Stimulated activated naive CD8-positive, alpha-beta T cell treated with anti-CD3 and anti-CD28 coated beads, Interleukin-15, amount 100 ng/mL, for 72 hours (primary cell): ENCODE results near the gene KIDINS220.
"Not testable (repeated sequence)": the region's sequence is repeated elsewhere in the genome, so short reads cannot be mapped to it uniquely, and the experiment has no call there.

Experiments
- ATAC-seq: fragments of 150-1000 bp; cut with Tn5 transposase; 2 replicates; pipeline ENCODE4 v1.10.0; 2021; ENCODE audit warnings: mild to moderate bottlenecking, moderate library complexity
- DNase-seq, 2 donors: peaks; one replicate each; pipeline ENCODE4 v3.0.0; 2021 to 2022
- H3K27ac Mint-ChIP-seq, 2 donors: one replicate each; pipeline ENCODE4 v1.8.0; 2022; ENCODE audit warnings: mild to moderate bottlenecking in 2 of 2, mixed read lengths in 2 of 2, moderate library complexity in 2 of 2
- H3K27me3 Mint-ChIP-seq: one replicate; pipeline ENCODE4 v1.8.0; 2022; ENCODE audit warnings: mixed read lengths
- H3K4me1 Mint-ChIP-seq: one replicate; pipeline ENCODE4 v1.8.0; 2022; ENCODE audit warnings: mild to moderate bottlenecking, mixed read lengths
- H3K4me3 Mint-ChIP-seq, 2 donors: one replicate each; pipeline ENCODE4 v1.8.0; 2022; ENCODE audit warnings: mild to moderate bottlenecking in 2 of 2, mixed read lengths in 2 of 2, moderate library complexity in 1 of 2
- H3K9me3 Mint-ChIP-seq, 2 donors: one replicate each; pipeline ENCODE4 v1.8.0; 2022; ENCODE audit warnings: mixed read lengths in 2 of 2

KIDINS220 gene

DNA sequence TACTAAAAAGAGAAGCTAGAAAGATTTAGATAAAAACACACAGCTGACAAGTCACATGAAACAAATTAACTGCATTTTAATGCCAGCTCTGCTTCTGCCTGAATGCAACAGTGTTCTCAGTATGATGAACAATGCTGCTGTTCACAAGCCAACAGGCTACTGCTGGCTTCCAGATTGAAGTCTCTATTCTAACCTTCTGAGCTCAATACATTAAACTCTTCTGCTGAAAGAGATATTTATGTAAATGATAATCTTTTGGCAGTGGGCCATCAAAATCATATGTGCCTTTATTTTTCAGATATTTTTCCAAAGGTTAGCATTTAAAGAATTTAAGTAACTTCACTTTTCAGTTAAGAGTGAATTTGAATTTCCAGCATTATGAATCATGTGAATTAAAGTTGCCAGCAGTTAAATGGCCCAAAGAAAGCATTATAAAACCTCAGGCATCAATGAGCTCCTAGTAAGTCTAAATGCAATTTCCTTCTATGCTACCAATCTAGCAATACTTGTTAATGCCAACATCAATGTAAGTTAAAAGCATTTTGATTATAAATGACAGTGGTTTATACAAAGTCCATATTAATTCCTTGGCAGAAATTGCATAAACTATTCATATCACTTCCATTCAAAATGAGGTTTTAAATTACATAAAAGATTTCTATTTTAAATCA, 83.2 kb downstream of the KIDINS220 start:
- H3K4me1 Mint-ChIP-seq, result no peaks in the 10 kb centered on the region
- H3K27me3 Mint-ChIP-seq, result no peaks in the 10 kb centered on the region
- no peak overlapping the region for H3K4me3 Mint-ChIP-seq
- no peak overlapping the region for H3K27ac Mint-ChIP-seq
- DNase-seq, result no peak
- peaks cover 8 to 12% of the 10 kb centered on the region in 2 donors for H3K9me3 Mint-ChIP-seq
- ATAC-seq, result no peak

DNA sequence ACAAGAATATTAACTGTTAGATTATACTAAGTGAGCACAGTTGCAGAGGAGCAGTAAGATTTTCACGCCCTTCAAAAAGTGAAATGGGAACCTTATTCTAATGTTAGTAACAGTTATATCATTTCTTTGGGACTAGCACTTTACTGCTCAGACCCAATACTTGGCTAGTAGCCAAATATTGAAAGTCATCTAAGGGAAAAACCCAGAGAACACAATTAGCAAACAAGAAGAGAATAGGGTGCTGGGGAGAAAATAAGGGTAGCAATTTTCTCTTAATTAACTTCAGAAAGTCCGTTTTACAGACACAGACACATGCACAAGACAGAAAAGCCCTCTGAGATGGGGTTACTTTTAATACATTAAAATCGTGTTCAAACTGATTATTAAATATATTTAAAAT, 83.8 kb downstream of the KIDINS220 start:
- H3K9me3 Mint-ChIP-seq, result peaks cover 8 to 12% of the 10 kb centered on the region in 2 donors
- DNase-seq, result no peak
- no peaks in the 10 kb centered on the region for H3K4me1 Mint-ChIP-seq
- H3K27ac Mint-ChIP-seq, result no peak overlapping the region
- H3K4me3 Mint-ChIP-seq, result no peak overlapping the region
- no peak for ATAC-seq
- no peaks in the 10 kb centered on the region for H3K27me3 Mint-ChIP-seq

DNA sequence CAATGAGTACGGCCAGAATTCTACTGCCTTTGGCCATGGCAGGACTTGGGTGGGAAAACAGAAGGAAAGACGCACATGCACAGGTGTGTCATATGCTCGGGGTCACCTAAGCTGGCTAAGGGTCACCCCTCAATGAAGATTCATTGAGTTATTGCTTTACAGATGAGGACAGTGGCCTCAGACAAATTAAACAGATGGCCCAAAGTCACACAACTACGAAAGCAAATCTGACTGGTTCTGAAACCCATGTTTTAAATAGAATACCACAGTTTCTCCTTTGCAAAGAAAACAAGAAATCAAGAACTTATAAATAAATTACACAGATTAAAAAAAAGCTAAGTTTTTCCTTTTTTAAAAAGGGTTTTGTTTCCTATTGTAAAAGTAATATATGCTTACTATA, 85.0 kb downstream of the KIDINS220 start:
- Mint-ChIP-seq H3K9me3 (peaks cover 7 to 8% of the 10 kb centered on the region in 2 donors), H3K4me3 (no peak overlapping the region), H3K27ac (no peak overlapping the region), H3K4me1 (no peaks in the 10 kb centered on the region), H3K27me3 (no peaks in the 10 kb centered on the region)
- no peak for DNase-seq
- ATAC-seq, result no peak

DNA sequence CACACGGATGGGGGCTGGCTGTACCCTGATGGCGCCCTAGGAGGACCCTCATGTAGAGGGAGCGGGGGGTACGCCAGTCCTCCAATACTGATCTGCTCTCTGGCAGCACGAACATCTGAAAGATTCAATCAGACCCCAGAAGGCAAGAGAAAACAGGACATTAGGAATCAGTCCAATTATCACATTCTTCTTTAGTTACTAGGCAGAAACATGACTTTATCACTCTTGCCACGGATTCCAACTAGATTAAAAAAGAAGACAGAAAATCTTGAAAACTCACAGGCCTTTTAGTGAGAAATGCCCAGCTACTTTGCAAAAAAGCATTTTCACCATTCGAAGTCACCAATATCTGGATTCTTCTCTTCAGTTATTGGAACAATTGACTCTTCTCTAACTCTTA, 87.2 kb downstream of the KIDINS220 start:
- DNase-seq, result no peak
- no peaks in the 10 kb centered on the region for H3K9me3 Mint-ChIP-seq
- no peaks in the 10 kb centered on the region for H3K27me3 Mint-ChIP-seq
- ATAC-seq, result no peak
- H3K4me3 Mint-ChIP-seq, result no peak overlapping the region
- H3K4me1 Mint-ChIP-seq, result no peaks in the 10 kb centered on the region
- H3K27ac Mint-ChIP-seq, result no peak overlapping the region

DNA sequence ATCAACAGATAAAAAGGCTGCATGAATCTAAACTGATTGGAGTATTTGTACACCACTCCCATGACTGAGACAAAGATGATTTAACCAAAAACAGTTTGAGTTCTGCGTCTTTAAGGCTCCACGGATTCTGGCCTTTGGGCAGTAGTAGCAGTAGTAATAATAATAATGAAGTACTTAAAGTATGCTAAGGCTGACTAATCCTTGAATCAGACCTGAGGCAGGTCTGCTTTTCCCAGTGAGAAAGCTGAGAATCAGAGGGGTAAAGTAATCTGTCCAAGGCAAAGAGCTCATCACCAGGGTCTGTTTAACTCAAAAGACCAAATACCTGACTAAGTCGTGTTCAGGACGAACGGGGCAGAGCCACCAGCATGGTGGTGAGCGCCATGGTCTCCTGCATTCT, 94.2 kb downstream of the KIDINS220 start:
- ATAC-seq (no peak), DNase-seq (no peak)
- Mint-ChIP-seq H3K9me3 (no peaks in the 10 kb centered on the region), H3K4me1 (no peaks in the 10 kb centered on the region), H3K27me3 (no peaks in the 10 kb centered on the region), H3K27ac (no peak overlapping the region), H3K4me3 (no peak overlapping the region)

DNA sequence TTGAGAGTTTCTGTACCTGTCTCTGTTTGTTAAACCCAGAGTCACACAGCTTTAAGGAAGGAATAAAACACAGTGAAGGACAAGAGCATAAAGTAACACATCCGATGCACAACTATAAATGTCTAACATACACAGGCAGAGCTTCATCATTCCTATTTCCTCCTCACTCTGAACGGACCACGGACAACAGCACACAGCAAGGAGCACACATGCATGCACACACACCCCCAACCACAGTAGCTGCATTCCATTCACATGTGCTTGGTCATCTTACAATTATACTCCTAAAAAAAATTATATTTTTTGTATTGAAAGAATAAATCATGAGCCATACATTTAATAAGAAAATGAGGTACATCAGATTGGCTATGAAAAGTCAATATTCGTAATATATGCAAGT, 97.3 kb downstream of the KIDINS220 start:
- Mint-ChIP-seq H3K4me3 (no peak overlapping the region), H3K9me3 (no peaks in the 10 kb centered on the region), H3K4me1 (no peaks in the 10 kb centered on the region), H3K27me3 (no peaks in the 10 kb centered on the region), H3K27ac (no peak overlapping the region)
- no peak for ATAC-seq
- no peak for DNase-seq

DNA sequence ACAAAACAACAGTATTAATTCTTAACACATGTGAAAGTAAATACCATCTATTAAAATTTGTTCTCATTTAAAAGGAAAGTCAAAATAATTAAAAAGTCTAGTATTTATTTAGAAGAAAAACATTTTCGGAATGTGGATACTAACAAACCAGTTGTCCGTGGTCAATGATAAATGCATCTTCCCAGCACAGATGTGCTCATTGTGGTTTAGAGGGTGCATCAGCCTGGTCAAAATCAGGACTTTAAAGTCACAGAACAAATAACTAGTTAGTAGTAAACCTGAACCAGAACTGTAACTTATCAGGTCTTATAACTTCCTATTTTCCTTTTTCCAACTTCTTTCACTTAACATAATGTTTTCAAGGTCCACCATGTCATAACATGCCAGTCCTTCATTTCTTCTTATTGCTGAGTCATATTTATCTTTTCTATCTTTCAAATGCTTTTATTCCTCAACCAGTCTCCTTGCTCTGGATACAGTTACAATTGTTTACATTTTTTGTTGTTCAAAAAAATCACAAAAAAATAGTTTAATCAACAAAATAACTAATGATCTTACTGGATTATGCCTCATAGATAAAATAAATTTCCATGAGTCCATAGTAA, 99.7 kb downstream of the KIDINS220 start:
- Mint-ChIP-seq H3K4me1 (no peaks in the 10 kb centered on the region), H3K9me3 (no peaks in the 10 kb centered on the region), H3K27me3 (no peaks in the 10 kb centered on the region), H3K4me3 (no peak overlapping the region), H3K27ac (no peak overlapping the region)
- ATAC-seq (no peak), DNase-seq (no peak)

DNA sequence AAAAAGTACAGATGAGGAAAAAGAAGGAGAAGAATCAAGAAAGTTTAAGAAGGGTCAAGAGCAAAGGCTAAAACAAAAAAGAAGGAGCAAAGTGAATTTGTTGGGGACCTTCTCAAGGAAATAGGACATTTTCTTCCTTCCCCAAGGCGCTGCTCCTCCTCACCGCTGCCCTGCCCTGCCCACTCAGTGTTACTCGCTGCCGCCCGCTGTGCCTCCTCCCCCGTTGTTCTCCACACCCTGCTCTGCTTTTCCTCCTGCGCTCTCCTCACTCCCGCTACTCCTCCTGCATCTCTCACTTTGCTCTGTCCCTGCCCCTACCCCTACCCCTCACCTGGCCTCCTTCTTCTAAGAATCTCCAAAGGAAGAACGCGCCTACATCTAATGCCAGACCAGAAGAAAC, 104.8 kb downstream of the KIDINS220 start:
- H3K9me3 Mint-ChIP-seq, result no peaks in the 10 kb centered on the region
- ATAC-seq, result no peak
- H3K27me3 Mint-ChIP-seq, result no peaks in the 10 kb centered on the region
- peak overlapping the region in 1 of 2 donors; percentile 15 for H3K27ac Mint-ChIP-seq
- H3K4me3 Mint-ChIP-seq, result no peak overlapping the region
- H3K4me1 Mint-ChIP-seq, result no peaks in the 10 kb centered on the region
- DNase-seq, result no peak

DNA sequence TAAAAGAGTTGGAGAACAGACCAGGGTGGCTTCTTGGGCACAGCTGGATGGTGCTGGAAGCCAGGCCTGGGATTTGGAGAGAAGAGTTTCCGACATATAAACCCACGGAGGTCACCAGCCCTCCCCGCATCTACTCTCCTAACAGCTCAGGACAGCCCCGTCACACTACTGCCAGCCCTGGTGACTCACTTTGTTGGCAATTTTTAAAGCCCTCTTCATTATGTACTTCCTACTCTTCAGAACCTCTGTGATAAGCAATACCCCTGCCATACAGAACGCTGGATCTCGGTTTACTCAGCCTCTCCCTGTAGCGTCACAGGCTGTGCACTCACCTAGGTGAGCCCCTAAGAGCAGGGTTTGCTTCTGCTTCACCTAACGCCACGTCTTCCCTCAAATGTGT, 107.5 kb downstream of the KIDINS220 start:
- Mint-ChIP-seq H3K9me3 (no peaks in the 10 kb centered on the region), H3K4me3 (no peak overlapping the region), H3K27ac (no peak overlapping the region), H3K4me1 (no peaks in the 10 kb centered on the region), H3K27me3 (no peaks in the 10 kb centered on the region)
- DNase-seq (no peak), ATAC-seq (no peak)

DNA sequence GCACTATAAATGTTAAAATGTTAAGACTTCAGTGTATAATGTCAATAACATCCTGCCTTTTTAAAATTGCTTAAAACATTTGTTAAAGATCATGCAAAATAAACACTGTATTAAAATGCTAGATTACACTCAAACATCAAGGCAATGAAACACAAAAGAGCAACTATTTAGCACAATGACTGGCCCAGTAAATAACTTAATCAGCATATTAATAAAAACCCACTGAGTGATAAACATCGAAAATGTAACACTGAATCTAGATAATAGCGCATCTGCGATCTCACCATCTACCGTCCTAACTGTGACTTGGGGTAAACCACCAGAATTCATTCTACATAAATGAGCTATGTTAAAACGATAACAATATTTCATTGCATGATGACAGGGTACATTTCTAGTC, 108.3 kb downstream of the KIDINS220 start:
- not testable (repeated sequence) for DNase-seq, H3K27me3 Mint-ChIP-seq, H3K27ac Mint-ChIP-seq, H3K9me3 Mint-ChIP-seq, H3K4me1 Mint-ChIP-seq, H3K4me3 Mint-ChIP-seq, ATAC-seq

DNA sequence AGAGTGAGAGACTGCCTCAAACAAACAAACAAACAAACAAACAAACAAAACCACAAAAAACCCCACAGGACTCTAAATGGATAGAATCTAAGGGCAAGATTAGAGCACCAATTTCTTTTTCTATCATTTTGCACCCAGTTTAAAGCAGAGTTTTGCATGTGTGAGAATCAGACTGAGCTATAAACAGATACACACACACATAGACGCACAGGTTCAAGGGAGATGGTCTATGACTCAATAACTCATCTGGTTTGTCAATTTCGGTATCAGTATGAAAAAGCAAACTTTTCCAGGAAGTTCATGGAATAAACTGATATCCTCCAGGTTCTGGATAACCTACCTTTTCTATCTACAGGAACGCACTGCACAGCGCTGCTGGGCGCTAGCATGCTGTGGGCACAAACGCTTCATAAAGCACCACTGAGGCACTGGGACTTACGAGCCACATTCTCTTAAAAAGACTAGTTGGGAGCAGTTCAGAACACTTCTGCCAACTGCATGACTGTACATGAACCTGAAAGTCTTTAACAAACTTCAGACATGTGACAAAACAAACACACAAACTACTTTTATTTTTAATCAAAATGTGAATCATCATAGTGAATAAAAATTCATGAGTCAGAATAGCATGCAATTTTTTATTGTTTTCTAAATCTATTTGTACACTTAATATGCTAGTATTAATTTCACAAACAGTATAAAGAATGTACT, 109.0 kb downstream of the KIDINS220 start:
- Mint-ChIP-seq H3K9me3 (no peaks in the 10 kb centered on the region), H3K27ac (no peak overlapping the region), H3K4me3 (no peak overlapping the region), H3K4me1 (no peaks in the 10 kb centered on the region), H3K27me3 (no peaks in the 10 kb centered on the region)
- no peak for DNase-seq
- ATAC-seq, result no peak

DNA sequence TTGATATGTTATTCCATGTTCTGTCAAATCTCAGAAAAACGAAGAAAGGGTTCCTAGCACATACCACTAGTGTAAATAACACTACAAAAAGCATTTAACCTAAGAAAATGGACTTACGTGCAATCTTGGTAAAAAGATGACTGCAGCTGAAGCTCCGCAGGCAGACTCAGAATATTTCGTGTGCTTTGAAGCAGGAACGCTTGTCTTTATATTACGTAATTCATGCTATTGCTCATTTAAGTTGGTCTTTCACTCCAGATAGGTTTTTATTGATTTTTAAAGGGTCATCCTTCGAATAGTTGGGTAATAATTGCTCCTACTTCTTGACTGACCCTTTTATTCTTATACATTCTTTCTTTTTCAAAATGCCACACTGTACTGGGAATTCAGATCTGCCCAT, 111.6 kb downstream of the KIDINS220 start:
- H3K4me3 Mint-ChIP-seq, result no peak overlapping the region
- H3K27me3 Mint-ChIP-seq, result no peaks in the 10 kb centered on the region
- DNase-seq (no peak), ATAC-seq (no peak)
- no peaks in the 10 kb centered on the region for H3K9me3 Mint-ChIP-seq
- H3K4me1 Mint-ChIP-seq, result no peaks in the 10 kb centered on the region
- H3K27ac Mint-ChIP-seq, result no peak overlapping the region

DNA sequence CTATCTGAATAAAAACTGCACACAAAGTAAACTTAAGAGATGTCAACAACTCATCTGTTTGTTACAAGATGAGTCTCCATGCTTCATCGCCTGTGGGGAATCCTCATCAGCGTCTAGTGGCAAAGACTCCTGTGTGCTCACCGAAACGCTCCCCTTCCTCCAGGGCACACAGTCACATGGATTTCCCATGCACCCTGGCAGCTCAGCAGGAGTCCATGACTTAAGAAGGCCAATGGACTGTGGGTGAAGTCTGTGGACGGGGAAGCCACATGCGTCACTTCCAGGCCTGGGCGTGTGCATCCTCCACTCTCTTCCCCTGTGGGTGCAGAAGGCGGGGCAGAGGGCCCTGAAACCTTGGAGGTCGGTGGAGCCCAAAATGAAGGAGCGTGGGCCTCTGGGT, 114.4 kb downstream of the KIDINS220 start:
- Mint-ChIP-seq H3K4me1 (no peaks in the 10 kb centered on the region), H3K9me3 (no peaks in the 10 kb centered on the region), H3K27ac (no peak overlapping the region), H3K27me3 (no peaks in the 10 kb centered on the region), H3K4me3 (no peak overlapping the region)
- DNase-seq (no peak), ATAC-seq (no peak)

DNA sequence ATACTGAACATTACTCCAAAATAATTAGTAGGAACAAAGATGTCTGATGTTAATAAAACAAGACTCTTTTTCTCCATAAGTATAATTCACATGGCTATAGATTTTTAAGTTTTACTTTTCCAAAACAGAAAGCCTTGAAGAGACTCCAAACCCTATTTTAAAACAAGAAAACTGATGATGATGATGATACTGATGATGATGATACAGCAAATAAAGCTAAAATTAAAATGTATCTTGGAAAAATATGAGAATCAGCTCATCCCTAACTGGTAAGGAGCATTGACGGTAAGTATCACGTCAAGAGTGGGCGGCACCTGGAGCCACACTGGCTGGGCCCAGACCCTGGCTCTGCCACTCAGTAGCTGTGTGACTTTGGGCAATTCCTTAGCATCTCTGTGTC, 116.0 kb downstream of the KIDINS220 start:
- Mint-ChIP-seq H3K27me3 (no peaks in the 10 kb centered on the region), H3K27ac (no peak overlapping the region), H3K9me3 (peaks cover 0 to 11% of the 10 kb centered on the region in 2 donors), H3K4me3 (no peak overlapping the region), H3K4me1 (no peaks in the 10 kb centered on the region)
- no peak for DNase-seq
- no peak for ATAC-seq

DNA sequence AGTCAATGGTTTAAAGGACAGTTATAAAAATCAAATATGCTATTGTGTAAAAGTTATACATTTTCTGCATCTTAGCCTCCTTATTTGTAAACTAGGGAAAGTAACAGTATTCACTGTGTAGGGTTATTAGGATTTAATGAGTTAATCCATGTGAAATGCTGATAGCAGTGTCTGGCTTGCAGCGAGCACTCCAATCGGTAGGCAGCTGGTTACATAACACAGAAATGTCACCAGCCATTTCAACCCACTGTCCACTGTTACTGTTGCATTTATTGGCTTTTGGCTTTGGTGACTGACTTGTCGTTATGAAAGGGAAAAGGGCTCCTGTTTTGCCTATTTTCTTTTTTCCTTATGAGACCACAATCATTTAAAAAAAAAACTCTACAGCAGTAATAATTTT, 116.7 kb downstream of the KIDINS220 start:
- Mint-ChIP-seq H3K4me1 (no peaks in the 10 kb centered on the region), H3K4me3 (no peak overlapping the region), H3K27me3 (peaks cover 6% of the 10 kb centered on the region), H3K27ac (no peak overlapping the region), H3K9me3 (peaks cover 6 to 18% of the 10 kb centered on the region in 2 donors)
- ATAC-seq (no peak), DNase-seq (no peak)

DNA sequence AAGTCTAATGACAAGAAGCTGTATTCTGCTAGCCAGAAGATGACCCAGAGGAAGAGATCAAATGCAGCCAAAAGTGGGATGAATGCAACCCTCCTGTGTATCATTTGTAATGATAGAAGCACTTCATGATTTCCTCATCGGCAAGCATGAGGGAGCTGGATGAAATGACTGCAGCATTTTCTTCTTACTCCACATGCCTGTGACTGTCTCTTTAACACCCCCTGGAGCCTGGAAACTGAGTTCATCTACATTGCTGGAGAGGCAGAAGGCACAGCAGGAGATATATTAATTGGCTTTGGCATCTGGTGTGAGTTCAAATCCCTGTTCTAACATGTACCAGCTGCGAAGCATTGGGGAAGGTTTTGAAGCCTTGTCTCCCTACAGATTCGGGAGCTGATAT, 117.9 kb downstream of the KIDINS220 start:
- Mint-ChIP-seq H3K4me3 (no peak overlapping the region), H3K27me3 (peaks cover 14% of the 10 kb centered on the region), H3K9me3 (peaks cover 10 to 20% of the 10 kb centered on the region in 2 donors), H3K4me1 (no peaks in the 10 kb centered on the region), H3K27ac (no peak overlapping the region)
- DNase-seq, result no peak
- ATAC-seq, result no peak
